Type B pancreatic cell (in vitro differentiated cells): ENCODE data around the gene ACTR3C. TPM values are rescaled to one million over a fixed set of nuclear protein-coding genes. Genes with fewer than 3 reads are reported as not detected.

ENCODE experiments used
- DNase-seq: peaks from one replicate; pipeline ENCODE4 v3.0.0; 2021; ENCODE audit warnings: mixed read lengths; ENCODE audit not compliant: unreplicated experiment; ENCODE audit errors: extremely low spot score
- H3K27ac Mint-ChIP-seq: 2 replicates; pipeline ENCODE4 v1.8.0; 2021; ENCODE audit warnings: mild to moderate bottlenecking, mixed read lengths
- H3K27me3 Mint-ChIP-seq: 2 replicates; pipeline ENCODE4 v1.8.0; 2021; ENCODE audit warnings: mixed read lengths
- H3K36me3 Mint-ChIP-seq: 2 replicates; pipeline ENCODE4 v1.8.0; 2021; ENCODE audit warnings: mixed read lengths
- H3K4me1 Mint-ChIP-seq: one replicate; pipeline ENCODE4 v1.8.0; 2021; ENCODE audit warnings: mixed read lengths; ENCODE audit not compliant: unreplicated experiment
- H3K4me3 Mint-ChIP-seq: 2 replicates; pipeline ENCODE4 v1.8.0; 2021; ENCODE audit warnings: mild to moderate bottlenecking, mixed read lengths
- H3K9me3 Mint-ChIP-seq: 2 replicates; pipeline ENCODE4 v1.8.0; 2021; ENCODE audit warnings: mixed read lengths
- CTCF ChIP-seq: fragments of 200-600 bp; sonication (generic); conservative IDR thresholded peaks from 2 replicates; pipeline ENCODE4 v1.5.0; 2021; ENCODE audit warnings: antibody characterized with exemption, mild to moderate bottlenecking
- total RNA-seq: library from RNA; stranded (reverse); gene quantifications from 2 replicates; pipeline ENCODE4 v1.2.1, GENCODE V29; 2021; ENCODE audit warnings: low replicate concordance

The ACTR3C gene
- total RNA-seq, 1 donor from 2014 or later: 4.8 TPM

- no peaks in the 10 kb centered on the region for H3K27me3 Mint-ChIP-seq
- H3K4me1 Mint-ChIP-seq: peaks cover 40% of the 10 kb centered on the region
- H3K4me3 Mint-ChIP-seq: no peak overlapping the region
- no peak for TF ChIP-seq CTCF
- no peak for DNase-seq
- no peaks in the 10 kb centered on the region for H3K36me3 Mint-ChIP-seq
- no peaks in the 10 kb centered on the region for H3K9me3 Mint-ChIP-seq
- H3K27ac Mint-ChIP-seq: peak overlapping the region; percentile 51
Measured at GRCh38 chr7:150360363-150361058, 37.2 kb upstream of the ACTR3C start.

- no peak for TF ChIP-seq CTCF
- DNase-seq: no peak
Measured at GRCh38 chr7:150359622-150360362, 36.4 kb upstream of the ACTR3C start.

GRCh38 chr7:150358988-150359621 lies 35.8 kb upstream of the ACTR3C start:
- Mint-ChIP-seq H3K4me3 (no peak overlapping the region), H3K4me1 (peaks cover 39% of the 10 kb centered on the region), H3K36me3 (no peaks in the 10 kb centered on the region), H3K9me3 (no peaks in the 10 kb centered on the region), H3K27me3 (no peaks in the 10 kb centered on the region), H3K27ac (no peak overlapping the region)
- no peak for TF ChIP-seq CTCF
- DNase-seq: no peak

More at GRCh38 chr7:150359622-150360362, 36.4 kb upstream of the ACTR3C start:
- Mint-ChIP-seq H3K9me3 (no peaks in the 10 kb centered on the region), H3K27me3 (no peaks in the 10 kb centered on the region), H3K27ac (peak overlapping the region; percentile 51), H3K4me1 (peaks cover 43% of the 10 kb centered on the region), H3K36me3 (no peaks in the 10 kb centered on the region), H3K4me3 (no peak overlapping the region)

- no peak for TF ChIP-seq CTCF
- Mint-ChIP-seq H3K27ac (no peak overlapping the region), H3K36me3 (no peaks in the 10 kb centered on the region), H3K27me3 (no peaks in the 10 kb centered on the region), H3K4me1 (peaks cover 35% of the 10 kb centered on the region), H3K4me3 (no peak overlapping the region), H3K9me3 (no peaks in the 10 kb centered on the region)
- no peak for DNase-seq
Measured at GRCh38 chr7:150358433-150358832, 35.1 kb upstream of the ACTR3C start.

GRCh38 chr7:150357771-150358427 lies 34.6 kb upstream of the ACTR3C start:
- no peaks in the 10 kb centered on the region for H3K27me3 Mint-ChIP-seq
- no peaks in the 10 kb centered on the region for H3K36me3 Mint-ChIP-seq
- no peak for DNase-seq
- H3K4me3 Mint-ChIP-seq: no peak overlapping the region
- H3K4me1 Mint-ChIP-seq: peaks cover 32% of the 10 kb centered on the region
- H3K9me3 Mint-ChIP-seq: no peaks in the 10 kb centered on the region
- no peak for TF ChIP-seq CTCF
- H3K27ac Mint-ChIP-seq: no peak overlapping the region
